ENCODE data around the gene SRSF6.

- no peak for TF ChIP-seq POLR2AphosphoS5 (IDR thresholded peaks at IDR 0.05; ENCODE audit: low read depth, low read length)
- no peak for TF ChIP-seq TAF1 (IDR thresholded peaks at IDR 0.05; ENCODE audit: borderline replicate concordance, low read depth, low read length)
- TF ChIP-seq POLR2A (IDR thresholded peaks at IDR 0.05; ENCODE audit: low read depth, low read length): no peak
These were observed 48.2 kb upstream of the SRSF6 start for GRCh38 chr20:43409577-43409913.

Data from GM12892 (cell line).